Activated T-cell treated with anti-CD3 and anti-CD28 coated beads, Interleukin-2, amount 50 U/mL, for 4 hours (primary cell): ENCODE results near the gene NCAPH2. TPM values are rescaled to one million over a fixed set of nuclear protein-coding genes. Genes with fewer than 3 reads are reported as not detected.
A peak's percentile ranks its signal among the peaks of the same experiment; 100 is the strongest.

Experiments
- ATAC-seq, 2 donors: fragments of 200-7000 bp; cut with Tn5 transposase; one replicate each; pipeline ENCODE4 v1.10.0; 2021
- DNase-seq: peaks from one replicate; pipeline ENCODE4 v3.0.0-alpha.2; 2020
- H3K27me3 Mint-ChIP-seq: one replicate; pipeline ENCODE4 v1.8.0; 2021; ENCODE audit warnings: low read depth, mixed read lengths
- H3K36me3 Mint-ChIP-seq: one replicate; pipeline ENCODE4 v1.8.0; 2022; ENCODE audit warnings: mixed read lengths; ENCODE audit not compliant: insufficient read depth
- H3K4me1 Mint-ChIP-seq: one replicate; pipeline ENCODE4 v1.8.0; 2021; ENCODE audit warnings: low read depth, mixed read lengths
- H3K4me3 Mint-ChIP-seq: one replicate; pipeline ENCODE4 v1.8.0; 2021; ENCODE audit warnings: mild to moderate bottlenecking, moderate library complexity, mixed read lengths
- H3K9me3 Mint-ChIP-seq: one replicate; pipeline ENCODE4 v1.8.0; 2021; ENCODE audit warnings: mixed read lengths
- total RNA-seq, 3 donors: library from RNA; stranded (reverse); gene quantifications; one replicate each; pipeline ENCODE4 v1.2.1, GENCODE V29; 2021

NCAPH2 gene
- total RNA-seq, result 100 to 1,000 TPM; 152 to 175 (median 156) TPM

DNA sequence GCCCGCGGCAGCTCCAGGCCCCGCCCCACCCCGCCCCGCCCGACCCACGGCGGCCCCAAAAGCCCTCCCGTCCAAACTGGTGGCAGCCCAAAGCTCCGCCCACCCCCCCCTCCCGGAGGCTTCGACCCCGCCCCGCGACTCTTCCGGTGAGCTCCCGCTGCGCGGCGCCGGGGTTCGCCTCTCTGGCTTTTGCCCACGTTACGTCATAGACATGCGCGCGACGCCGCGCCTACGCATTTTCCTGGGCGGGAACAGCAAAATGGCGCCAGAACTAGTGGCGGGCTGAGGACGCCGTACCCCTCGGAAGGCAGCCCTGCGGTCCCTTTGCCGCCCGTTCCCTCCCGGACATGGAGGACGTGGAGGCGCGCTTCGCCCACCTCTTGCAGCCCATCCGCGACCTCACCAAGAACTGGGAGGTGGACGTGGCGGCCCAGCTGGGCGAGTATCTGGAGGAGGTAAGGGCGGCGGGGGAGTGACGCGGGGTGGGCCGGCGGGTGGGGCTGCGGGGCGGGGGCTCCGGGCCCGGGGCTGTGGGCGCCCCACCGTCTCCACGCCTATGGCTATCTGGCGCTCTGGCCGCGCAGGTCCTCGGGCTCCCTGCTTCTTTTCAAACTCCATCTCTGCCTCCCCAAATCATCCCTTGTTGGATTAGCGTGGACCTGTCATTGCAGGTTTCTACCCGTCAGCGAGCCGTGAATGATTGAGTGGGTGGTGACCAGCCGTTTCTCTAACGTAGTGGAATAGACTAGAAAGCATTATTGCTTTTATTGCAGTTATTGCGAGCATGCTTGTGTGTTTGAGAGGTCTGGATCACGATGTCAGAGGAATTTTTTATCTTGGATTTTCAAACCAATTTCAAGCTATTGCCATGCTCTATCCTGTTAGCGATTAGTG is at the start of gene NCAPH2:
NCAPH2 (plus strand) TSS at position 234 of the 894 bp plus-strand sequence; CDS start at position 348, 114 bp downstream.
- Mint-ChIP-seq H3K4me3 (peak within 1 kb of the TSS; percentile 96), H3K9me3 (no peaks in the 10 kb centered on the region), H3K36me3 (peaks cover 3% of the 10 kb centered on the region), H3K4me1 (peaks cover 15% of the 10 kb centered on the region), H3K27me3 (no peaks in the 10 kb centered on the region)
- peak; percentile 98 for DNase-seq
- ATAC-seq, result peak; percentile 79 to 82

DNA sequence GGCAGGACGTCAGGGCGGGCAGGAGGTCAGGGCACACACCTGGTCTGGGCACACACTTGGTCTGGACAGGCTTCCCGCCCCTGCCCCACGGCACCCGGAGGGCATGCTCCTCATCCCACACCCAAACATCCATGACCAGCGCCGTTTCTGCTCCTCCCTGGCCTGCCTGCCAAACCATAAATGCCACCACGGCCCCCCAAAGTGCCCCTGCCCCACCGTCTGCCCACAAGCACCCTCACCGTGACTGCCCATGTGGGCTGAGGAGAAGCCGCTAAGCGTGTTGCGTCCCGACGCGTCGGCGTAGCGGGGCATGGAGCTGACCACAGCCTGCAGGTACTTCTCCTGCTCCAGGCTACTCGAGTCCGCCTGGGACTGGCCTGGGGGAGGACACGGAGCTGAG is 49.0 kb upstream of the NCAPH2 start:
- no peak for ATAC-seq
- no peaks in the 10 kb centered on the region for H3K27me3 Mint-ChIP-seq
- DNase-seq, result no peak
- no peaks in the 10 kb centered on the region for H3K4me1 Mint-ChIP-seq
- no peak overlapping the region for H3K4me3 Mint-ChIP-seq
- no peaks in the 10 kb centered on the region for H3K9me3 Mint-ChIP-seq
- peaks cover 33% of the 10 kb centered on the region for H3K36me3 Mint-ChIP-seq

DNA sequence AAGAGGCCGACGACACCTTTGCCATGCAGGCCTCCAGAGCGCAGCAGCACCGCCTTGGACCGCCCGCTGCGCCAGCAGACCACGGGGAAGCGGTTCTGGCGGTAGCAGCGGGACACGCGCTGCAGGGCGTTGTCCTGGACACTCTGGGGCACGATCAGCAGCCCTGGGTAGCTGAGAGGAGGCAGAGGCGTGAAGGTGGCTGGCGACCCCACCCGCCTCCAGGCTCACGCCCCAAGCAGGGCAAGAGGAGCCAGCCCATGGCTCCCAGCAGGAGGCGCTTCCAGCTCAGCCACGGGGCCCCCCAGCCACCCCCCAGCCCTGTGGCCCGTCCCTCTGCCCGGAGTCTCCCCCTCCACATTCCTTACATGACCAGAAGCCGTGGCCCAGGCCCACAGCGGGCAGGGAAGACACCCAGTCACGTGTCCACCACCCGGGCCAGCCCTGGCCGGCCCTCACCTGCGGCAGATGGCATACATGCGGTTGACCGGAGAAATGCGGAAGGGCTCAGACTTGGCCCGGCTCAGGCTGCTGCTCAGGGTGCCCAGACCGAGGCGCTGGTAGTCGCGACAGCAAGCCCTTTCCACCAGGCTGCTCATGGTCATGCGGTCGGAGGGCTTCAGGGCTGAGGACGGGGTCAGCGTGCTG is 48.4 kb upstream of the NCAPH2 start:
- DNase-seq (no peak), ATAC-seq (no peak)
- peaks cover 31% of the 10 kb centered on the region for H3K36me3 Mint-ChIP-seq
- H3K9me3 Mint-ChIP-seq, result no peaks in the 10 kb centered on the region
- H3K4me1 Mint-ChIP-seq, result no peaks in the 10 kb centered on the region
- no peak overlapping the region for H3K4me3 Mint-ChIP-seq
- H3K27me3 Mint-ChIP-seq, result no peaks in the 10 kb centered on the region

GRCh38 chr22:50460938-50461337 is 47.1 kb upstream of the NCAPH2 start:
- Mint-ChIP-seq H3K9me3 (no peaks in the 10 kb centered on the region), H3K27me3 (no peaks in the 10 kb centered on the region), H3K4me1 (no peaks in the 10 kb centered on the region), H3K36me3 (peaks cover 29% of the 10 kb centered on the region), H3K4me3 (no peak overlapping the region)
- DNase-seq (no peak), ATAC-seq (no peak)

DNA sequence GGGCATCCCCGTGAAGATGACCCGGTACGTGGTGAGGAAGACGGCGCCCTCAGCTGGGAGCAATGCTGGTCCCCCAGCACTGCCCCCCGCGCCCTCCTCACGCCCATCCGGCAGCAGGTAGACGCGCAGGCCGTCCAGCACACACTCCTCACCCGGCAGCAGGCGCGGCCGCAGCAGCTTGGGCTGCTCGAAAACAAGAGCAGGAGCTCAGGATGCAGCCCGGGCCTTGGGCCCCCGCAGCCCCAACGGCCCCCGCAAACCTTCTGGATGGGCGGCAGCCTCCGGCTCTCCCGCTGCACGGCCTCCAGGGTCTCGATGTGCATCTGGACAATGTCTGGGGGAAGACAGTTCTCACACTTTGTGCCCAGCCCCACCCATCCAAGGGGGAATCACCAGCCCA is 46.5 kb upstream of the NCAPH2 start:
- H3K4me1 Mint-ChIP-seq, result no peaks in the 10 kb centered on the region
- no peaks in the 10 kb centered on the region for H3K27me3 Mint-ChIP-seq
- DNase-seq (no peak), ATAC-seq (no peak)
- H3K36me3 Mint-ChIP-seq, result peaks cover 31% of the 10 kb centered on the region
- H3K4me3 Mint-ChIP-seq, result no peak overlapping the region
- no peaks in the 10 kb centered on the region for H3K9me3 Mint-ChIP-seq

GRCh38 chr22:50461979-50462540 is 46.0 kb upstream of the NCAPH2 start:
- Mint-ChIP-seq H3K4me1 (no peaks in the 10 kb centered on the region), H3K27me3 (no peaks in the 10 kb centered on the region), H3K9me3 (no peaks in the 10 kb centered on the region), H3K4me3 (no peak overlapping the region), H3K36me3 (peaks cover 35% of the 10 kb centered on the region)
- DNase-seq (no peak), ATAC-seq (no peak)

- Mint-ChIP-seq H3K27me3 (no peaks in the 10 kb centered on the region), H3K9me3 (no peaks in the 10 kb centered on the region), H3K36me3 (peaks cover 31% of the 10 kb centered on the region), H3K4me1 (peaks cover under 1% of the 10 kb centered on the region), H3K4me3 (no peak overlapping the region)
- DNase-seq (no peak), ATAC-seq (no peak)
Observed at GRCh38 chr22:50463188-50463900, 44.7 kb upstream of the NCAPH2 start.

GRCh38 chr22:50464451-50464850 is 43.6 kb upstream of the NCAPH2 start:
- Mint-ChIP-seq H3K27me3 (no peaks in the 10 kb centered on the region), H3K4me1 (peaks cover 11% of the 10 kb centered on the region), H3K36me3 (peaks cover 22% of the 10 kb centered on the region), H3K4me3 (no peak overlapping the region), H3K9me3 (no peaks in the 10 kb centered on the region)
- DNase-seq, result no peak
- ATAC-seq, result no peak

DNA sequence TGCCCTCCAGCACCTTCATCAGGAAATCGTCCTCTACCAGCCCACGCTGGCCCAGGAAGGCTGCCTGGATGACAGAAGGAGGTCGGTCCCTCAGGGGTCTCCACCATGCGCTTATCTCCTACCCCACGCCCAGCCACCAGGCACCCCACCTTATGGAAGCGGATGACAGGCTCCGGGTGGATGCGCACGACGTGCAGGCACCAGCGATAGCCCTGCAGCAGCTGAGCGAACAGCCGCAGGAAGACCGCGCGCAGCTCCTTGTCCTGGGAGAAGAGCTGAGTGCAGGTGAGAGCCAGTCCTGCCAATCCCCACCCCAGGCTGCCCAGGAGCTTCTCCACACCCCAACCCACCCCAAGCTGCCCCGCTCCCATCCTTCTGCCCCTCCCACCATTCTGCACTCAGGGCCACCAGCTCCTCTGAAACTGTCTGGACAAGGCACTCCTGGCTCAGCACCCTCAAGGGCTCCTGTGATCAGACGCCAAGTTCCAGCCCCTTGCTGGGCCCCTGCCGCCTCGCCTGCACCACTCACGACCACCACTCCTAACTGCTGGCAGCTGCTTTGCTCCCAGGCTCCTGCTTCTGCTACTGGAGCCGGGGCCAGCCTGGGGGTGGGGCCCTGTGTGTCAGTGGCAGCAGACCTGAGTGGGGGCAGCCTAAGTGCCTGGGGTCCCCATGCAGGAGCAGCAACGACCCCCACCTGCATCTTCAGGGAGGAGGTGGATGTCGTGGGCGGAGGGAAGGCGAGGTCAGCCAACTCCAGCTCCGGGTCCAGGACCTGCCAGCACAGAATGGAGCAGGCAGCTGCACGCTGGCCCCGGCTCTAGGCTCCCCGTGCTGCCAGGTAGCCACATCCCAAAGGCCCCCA is 42.7 kb upstream of the NCAPH2 start:
- Mint-ChIP-seq H3K9me3 (no peaks in the 10 kb centered on the region), H3K27me3 (no peaks in the 10 kb centered on the region), H3K4me3 (no peak overlapping the region), H3K36me3 (peaks cover 21% of the 10 kb centered on the region), H3K4me1 (peaks cover 20% of the 10 kb centered on the region)
- ATAC-seq (no peak), DNase-seq (no peak)

GRCh38 chr22:50467341-50467740 is 40.7 kb upstream of the NCAPH2 start:
- Mint-ChIP-seq H3K27me3 (no peaks in the 10 kb centered on the region), H3K4me1 (peaks cover 40% of the 10 kb centered on the region), H3K36me3 (peaks cover 14% of the 10 kb centered on the region), H3K4me3 (no peak overlapping the region), H3K9me3 (no peaks in the 10 kb centered on the region)
- ATAC-seq, result no peak
- no peak for DNase-seq

GRCh38 chr22:50467773-50468440 is 40.1 kb upstream of the NCAPH2 start:
- Mint-ChIP-seq H3K4me3 (no peak overlapping the region), H3K27me3 (no peaks in the 10 kb centered on the region), H3K36me3 (peaks cover 14% of the 10 kb centered on the region), H3K4me1 (peaks cover 46% of the 10 kb centered on the region), H3K9me3 (no peaks in the 10 kb centered on the region)
- no peak for DNase-seq
- no peak for ATAC-seq

DNA sequence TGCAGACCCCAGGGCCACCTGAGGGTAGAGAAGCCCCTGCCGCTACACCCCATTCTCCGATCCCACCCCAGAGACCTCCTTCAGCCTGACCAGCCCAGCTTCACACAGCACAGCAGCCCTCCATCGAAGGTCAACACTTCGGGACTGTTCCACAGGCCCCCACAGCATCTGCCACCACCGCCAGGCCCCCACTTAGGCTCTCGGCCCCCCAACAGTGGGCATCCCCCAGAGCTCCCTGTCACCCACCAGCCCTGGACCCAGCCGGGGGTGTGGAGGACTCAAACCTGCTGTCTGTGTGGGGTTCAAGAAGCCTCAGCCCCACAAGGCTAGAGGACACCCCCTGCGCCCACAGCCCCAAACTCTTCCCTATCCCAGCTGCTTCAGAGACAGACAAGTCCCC is 39.4 kb upstream of the NCAPH2 start:
- ATAC-seq (no peak), DNase-seq (no peak)
- peak overlapping the region; percentile 65 for H3K4me3 Mint-ChIP-seq
- peaks cover 13% of the 10 kb centered on the region for H3K36me3 Mint-ChIP-seq
- H3K9me3 Mint-ChIP-seq, result no peaks in the 10 kb centered on the region
- peaks cover 53% of the 10 kb centered on the region for H3K4me1 Mint-ChIP-seq
- no peaks in the 10 kb centered on the region for H3K27me3 Mint-ChIP-seq
